Activated CD8-positive, alpha-beta memory T cell treated with anti-CD3 and anti-CD28 coated beads for 36 hours (primary cell): ENCODE results near the gene NR3C1. TPM values are rescaled to one million over a fixed set of nuclear protein-coding genes. Genes with fewer than 3 reads are reported as not detected.

Experiments
- CTCF ChIA-PET: fragments of 350-600 bp; sonication (Branson Sonifier 250); formaldehyde crosslinking; loops from one replicate; lab custom pipeline; 2021; ENCODE audit warnings: antibody characterized with exemption; lab: Charles Lee
- POLR2A ChIA-PET: fragments of 350-600 bp; sonication (Branson Sonifier 250); formaldehyde crosslinking; loops from one replicate; lab custom pipeline; 2021; ENCODE audit warnings: antibody characterized with exemption; lab: Charles Lee
- total RNA-seq, 2 experiments: library from RNA; stranded (reverse); gene quantifications; one replicate each; pipeline ENCODE4 v1.2.3, GENCODE V29; 2021

NR3C1 gene
- total RNA-seq, 2 experiments from 2014 or later = 49.5 to 56.6 TPM

DNA sequence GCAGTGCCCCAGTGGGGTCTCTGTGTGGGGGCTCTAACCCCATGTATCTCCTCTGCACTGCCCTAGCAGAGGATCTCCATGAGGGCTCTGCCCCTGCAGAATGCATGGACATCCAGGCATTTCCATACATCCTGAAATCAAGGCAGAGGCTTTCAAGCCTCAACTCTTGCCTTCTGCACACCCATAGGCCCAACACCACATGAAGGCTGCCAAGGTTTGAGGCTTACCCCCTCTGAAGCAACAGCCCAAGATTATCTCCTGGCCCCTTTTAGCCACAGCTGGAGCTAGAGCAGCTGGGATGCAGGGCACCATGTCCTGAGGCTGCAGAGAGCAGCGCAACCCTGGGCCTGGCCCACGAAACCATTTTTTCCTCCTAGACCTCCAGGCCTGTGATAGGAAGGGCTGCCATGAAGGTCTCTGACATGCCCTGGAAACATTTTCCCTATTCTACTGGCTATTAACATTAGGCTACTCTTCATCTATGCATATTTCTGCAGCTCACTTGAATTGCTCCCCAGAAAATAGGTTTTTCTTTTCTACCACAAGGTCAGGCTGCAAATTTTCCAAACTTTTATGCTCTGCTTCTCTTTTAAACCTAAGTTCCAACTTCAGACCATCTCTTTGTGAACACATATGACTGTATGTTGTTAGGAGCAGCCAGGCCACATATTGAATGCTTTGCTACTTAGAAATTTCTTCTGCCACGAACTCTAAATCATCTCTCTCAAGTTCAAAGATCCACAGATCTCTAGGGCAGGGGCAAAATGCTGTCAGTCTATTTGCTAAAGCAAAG, 18.4 kb downstream of the NR3C1 start:
- POLR2A ChIA-PET = no interaction called here
- CTCF ChIA-PET = no interaction called here

DNA sequence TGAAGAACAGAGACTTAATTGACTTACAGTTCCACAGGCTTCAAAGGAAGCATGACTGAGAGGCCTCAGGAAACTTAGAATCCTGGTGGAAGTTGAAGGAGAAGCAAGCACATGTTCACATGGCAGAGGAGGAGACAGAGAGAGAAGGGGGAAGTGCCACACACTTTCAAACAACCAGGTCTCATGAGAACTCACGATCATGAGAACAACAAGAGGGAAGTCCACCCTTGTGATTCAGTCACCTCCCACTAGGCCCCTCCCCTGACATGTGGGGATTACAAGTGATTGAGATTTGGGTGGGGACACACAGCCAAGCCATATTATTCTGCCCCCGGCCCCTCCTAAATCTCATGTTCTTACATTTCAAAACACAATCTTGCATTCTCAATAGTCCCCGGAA, 19.5 kb downstream of the NR3C1 start:
- CTCF ChIA-PET = no interaction called here

GRCh38 chr5:143379606-143380005, 23.9 kb downstream of the NR3C1 start:
- ChIA-PET POLR2A (no interaction called here), CTCF (no interaction called here)

More for the DNA sequence above, 19.5 kb downstream of the NR3C1 start:
- POLR2A ChIA-PET = no interaction called here

GRCh38 chr5:143376911-143377813, 26.3 kb downstream of the NR3C1 start:
- POLR2A ChIA-PET = interaction anchor here (1.5 kb wide), 1 partner anchor 26 kb away, joined by 7 read pairs; the partner anchor contains the start of gene NR3C1
- CTCF ChIA-PET = no interaction called here

DNA sequence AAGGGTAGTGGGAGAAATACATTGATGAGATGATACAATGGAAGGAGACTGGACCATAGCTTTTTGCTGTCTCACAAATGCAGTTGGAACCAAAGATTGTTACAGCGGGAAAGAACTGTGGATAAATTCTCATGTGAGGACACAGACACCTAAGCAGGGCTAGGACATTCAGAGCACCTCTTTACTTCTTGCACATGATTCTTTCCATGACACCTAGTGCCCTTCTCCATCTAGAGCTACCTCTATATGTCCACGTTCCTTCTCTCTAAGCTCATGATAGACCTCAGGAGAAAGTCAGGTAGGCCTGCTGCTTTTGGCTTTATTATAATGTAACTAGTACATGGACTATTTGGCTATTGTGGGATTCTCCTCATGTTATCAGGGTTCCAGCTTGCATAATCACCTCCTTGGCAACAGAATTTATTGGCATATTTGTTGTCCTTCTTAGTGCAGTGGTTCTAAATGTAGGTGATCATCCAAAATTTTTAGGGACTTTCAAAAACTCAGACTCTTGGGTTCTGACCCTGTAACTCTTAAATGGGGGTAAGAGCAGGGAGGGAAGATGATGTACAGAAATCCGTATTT, 27.2 kb downstream of the NR3C1 start:
- ChIA-PET POLR2A (interaction anchor here (1.5 kb wide), 1 partner anchor 27 kb away, joined by 7 read pairs; the partner anchor contains the start of gene NR3C1), CTCF (no interaction called here)

DNA sequence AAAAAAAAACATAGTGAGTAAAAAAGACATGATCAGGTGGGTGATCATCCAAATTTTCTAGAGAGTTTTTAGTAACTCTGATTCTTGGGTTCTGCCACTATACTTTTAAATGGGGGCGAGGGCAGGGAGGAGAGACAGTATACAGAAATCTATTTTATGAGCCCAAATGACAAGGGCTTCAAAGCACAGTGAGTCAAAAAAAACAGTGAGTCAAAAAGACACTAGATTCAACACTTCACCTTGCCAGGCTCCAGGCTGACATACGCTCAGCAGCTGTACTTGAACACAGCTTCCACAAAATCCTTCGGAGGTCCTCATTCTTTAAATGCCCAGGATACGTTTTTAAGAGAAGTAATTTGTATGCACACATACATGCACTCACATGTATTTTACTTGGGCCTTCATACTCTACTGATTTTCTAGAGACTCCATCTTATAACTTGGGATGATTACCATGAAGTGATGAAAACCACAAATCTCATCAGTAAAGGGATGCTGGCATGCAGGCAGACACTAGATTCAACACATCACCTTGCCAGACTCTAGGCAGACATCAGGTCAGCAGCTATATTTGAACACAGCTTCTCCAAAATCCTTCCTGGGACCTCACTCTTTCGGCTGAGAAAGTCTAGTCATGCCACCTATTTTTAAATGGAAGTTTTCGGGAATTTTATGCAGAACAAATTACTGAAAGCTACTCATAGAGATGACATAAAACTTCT, 28.8 kb downstream of the NR3C1 start:
- CTCF ChIA-PET = interaction anchor here (1.3 kb wide), 1 partner anchor 21 kb away, joined by 3 read pairs; no protein-coding TSS in a partner anchor
- POLR2A ChIA-PET = no interaction called here

GRCh38 chr5:143373076-143373475, 30.4 kb downstream of the NR3C1 start:
- ChIA-PET CTCF (no interaction called here), POLR2A (no interaction called here)

DNA sequence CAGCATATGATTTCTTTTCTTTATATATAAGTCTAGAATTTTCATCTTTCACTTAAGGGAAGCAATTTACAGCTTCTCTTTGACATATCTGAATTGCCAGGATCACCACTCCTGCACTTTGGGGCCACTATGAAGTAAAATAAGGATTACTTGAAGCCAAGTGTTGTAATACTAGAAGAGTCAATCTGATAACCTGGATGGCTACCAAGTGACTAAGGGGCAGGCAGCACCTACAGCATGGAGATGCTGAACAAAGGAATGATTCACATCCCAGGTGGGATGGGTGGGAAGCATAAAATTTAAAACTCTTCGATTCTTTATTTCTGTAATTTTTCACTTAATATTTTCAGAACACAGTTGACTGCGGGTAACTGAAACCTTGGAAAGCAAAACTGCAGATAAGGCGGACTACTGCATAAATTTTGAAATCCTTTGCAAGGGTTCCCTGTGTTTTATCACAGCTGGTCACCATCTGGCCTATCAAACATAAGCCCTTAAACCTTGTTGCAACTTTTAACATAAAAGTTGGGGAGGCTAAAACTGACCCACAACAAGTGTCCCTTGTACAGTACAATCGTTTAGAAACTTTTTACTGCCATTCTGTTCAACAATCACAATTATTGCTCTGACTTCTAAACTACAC, 31.2 kb downstream of the NR3C1 start:
- ChIA-PET POLR2A (no interaction called here), CTCF (no interaction called here)

- CTCF ChIA-PET = no interaction called here
- POLR2A ChIA-PET = no interaction called here
These were observed 33.0 kb downstream of the NR3C1 start for GRCh38 chr5:143370440-143370839.

GRCh38 chr5:143364061-143364460, 39.4 kb downstream of the NR3C1 start:
- ChIA-PET CTCF (no interaction called here), POLR2A (no interaction called here)

- CTCF ChIA-PET = no interaction called here
- POLR2A ChIA-PET = no interaction called here
These were observed 40.7 kb downstream of the NR3C1 start for GRCh38 chr5:143362664-143363227.

DNA sequence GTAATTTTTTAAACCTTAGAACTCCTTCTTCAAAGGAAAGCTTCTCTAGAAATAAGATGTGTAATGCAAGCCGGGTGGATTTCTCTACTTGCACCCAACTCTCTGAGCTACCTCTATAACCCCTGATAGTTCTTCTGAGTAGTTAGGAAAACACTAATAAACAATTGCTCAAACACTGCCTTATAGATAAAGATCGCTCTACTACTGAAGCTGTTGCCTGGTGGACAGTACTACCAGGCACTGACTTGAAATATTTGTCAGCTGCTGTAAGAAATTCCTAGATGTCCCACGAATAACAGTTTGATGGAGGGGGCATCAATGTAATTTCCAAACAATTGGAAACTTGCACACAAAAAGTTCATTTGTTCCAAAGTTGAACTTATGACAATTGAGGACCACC, 42.0 kb downstream of the NR3C1 start:
- ChIA-PET CTCF (no interaction called here), POLR2A (no interaction called here)

GRCh38 chr5:143360755-143361154, 42.7 kb downstream of the NR3C1 start:
- ChIA-PET CTCF (no interaction called here), POLR2A (no interaction called here)

DNA sequence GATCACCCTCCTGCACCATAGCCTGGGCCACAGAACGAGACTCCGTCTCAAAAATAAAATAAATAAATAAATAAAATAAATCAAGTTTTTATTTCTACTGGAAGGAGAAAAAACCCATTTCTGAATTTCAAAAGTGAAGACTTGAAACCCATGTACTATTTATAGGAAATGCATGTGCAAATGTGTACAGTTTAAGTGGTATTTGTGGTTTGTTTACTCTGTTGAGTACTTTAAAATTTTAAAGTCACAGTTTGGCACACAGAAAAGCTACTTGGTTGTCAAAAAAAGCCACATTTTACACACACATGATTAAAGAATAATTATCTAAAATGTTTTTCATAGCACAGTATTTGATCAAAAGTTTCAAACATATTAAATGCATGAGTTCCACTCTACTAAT, 43.6 kb downstream of the NR3C1 start:
- CTCF ChIA-PET = no interaction called here
- POLR2A ChIA-PET = no interaction called here

GRCh38 chr5:143356855-143357583, 46.5 kb downstream of the NR3C1 start:
- CTCF ChIA-PET = no interaction called here

GRCh38 chr5:143355710-143356109, 47.8 kb downstream of the NR3C1 start:
- POLR2A ChIA-PET = no interaction called here
- CTCF ChIA-PET = interaction anchor here (1.0 kb wide), 1 partner anchor 188 kb away, joined by 3 read pairs; no protein-coding TSS in a partner anchor

More at GRCh38 chr5:143356855-143357583, 46.5 kb downstream of the NR3C1 start:
- POLR2A ChIA-PET = no interaction called here

- ChIA-PET POLR2A (no interaction called here), CTCF (interaction anchor here (0.8 to 0.9 kb wide), 2 partner anchors 20 to 50 kb away, joined by 3 read pairs; no protein-coding TSS in a partner anchor)
These were observed 49.5 kb downstream of the NR3C1 start for GRCh38 chr5:143354025-143354424.

- CTCF ChIA-PET = no interaction called here
- POLR2A ChIA-PET = no interaction called here
These were observed 50.8 kb downstream of the NR3C1 start for GRCh38 chr5:143352691-143353090.
